Lower lobe of right lung (tissue), 2 donors: ENCODE data around the gene RWDD4. TPM values are rescaled to one million over a fixed set of nuclear protein-coding genes. Genes with fewer than 3 reads are reported as not detected.
A peak's percentile ranks its signal among the peaks of the same experiment; 100 is the strongest.
"Not testable (repeated sequence)": the region's sequence is repeated elsewhere in the genome, so short reads cannot be mapped to it uniquely, and the experiment has no call there.

Source experiments
- ATAC-seq, 2 donors: fragments of 200-7000 bp; cut with Tn5 transposase; one replicate each; pipeline ENCODE4 v1.9.1; 2020 to 2022; ENCODE audit warnings: mild to moderate bottlenecking in 2 of 2, moderate library complexity in 2 of 2
- DNase-seq: peaks from one replicate; pipeline ENCODE4 v3.0.0-alpha.2; 2020
- H3K27ac ChIP-seq: fragments of 200-600 bp; one replicate; pipeline ENCODE4 v1.8.0; 2022
- H3K27me3 ChIP-seq: fragments of 200-600 bp; one replicate; pipeline ENCODE4 v1.8.0; 2022; ENCODE audit warnings: low read depth
- H3K36me3 ChIP-seq: fragments of 200-600 bp; one replicate; pipeline ENCODE4 v1.8.0; 2022; ENCODE audit warnings: mild to moderate bottlenecking
- H3K4me1 ChIP-seq: fragments of 200-600 bp; one replicate; pipeline ENCODE4 v1.8.0; 2022
- H3K4me3 ChIP-seq: fragments of 200-600 bp; one replicate; pipeline ENCODE4 v1.8.0; 2022; ENCODE audit warnings: mild to moderate bottlenecking
- H3K9me3 ChIP-seq: fragments of 200-600 bp; one replicate; pipeline ENCODE4 v1.8.0; 2022
- CTCF ChIP-seq: fragments of 200-600 bp; IDR thresholded peaks from one replicate; pipeline ENCODE4 v1.8.0; 2022; ENCODE audit warnings: antibody characterized with exemption, mild to moderate bottlenecking
- intact Hi-C: fragments of 100-400 bp; cut with DNase I; formaldehyde crosslinking; loops from one replicate; pipeline ENCODE4 v1.11.0; 2022
- total RNA-seq: library from RNA; stranded (reverse); fragmentation: NEBNext Ultra II Directional; extraction: Animal tissue kit (Norgen Biotek cat#: 25700); gene quantifications from one replicate; pipeline ENCODE4 v1.2.1, GENCODE V29; 2021
- donor health status: DM: no; HTN: yes; CAD: no; lungs with severe emphysema.

Gene RWDD4
- total RNA-seq, 1 donor from 2014 or later, result 16.2 TPM

- ATAC-seq, result no peak
- Histone ChIP-seq H3K36me3 (no peaks in the 10 kb centered on the region), H3K9me3 (no peaks in the 10 kb centered on the region), H3K27ac (no peak overlapping the region), H3K4me1 (no peaks in the 10 kb centered on the region), H3K27me3 (no peaks in the 10 kb centered on the region), H3K4me3 (no peak overlapping the region)
- no peak for TF ChIP-seq CTCF
- no peak for DNase-seq
- intact Hi-C loops, result no loop called here
Measured at GRCh38 chr4:183631577-183632198, 27.3 kb downstream of the RWDD4 start.

GRCh38 chr4:183627979-183628588 lies 30.9 kb downstream of the RWDD4 start:
- H3K4me1 ChIP-seq, result no peaks in the 10 kb centered on the region
- no peaks in the 10 kb centered on the region for H3K27me3 ChIP-seq
- intact Hi-C loops, result no loop called here
- no peak overlapping the region for H3K4me3 ChIP-seq
- ATAC-seq (no peak), DNase-seq (no peak)
- no peak overlapping the region for H3K27ac ChIP-seq
- no peaks in the 10 kb centered on the region for H3K9me3 ChIP-seq
- no peaks in the 10 kb centered on the region for H3K36me3 ChIP-seq
- TF ChIP-seq CTCF, result no peak

- H3K27ac ChIP-seq, ATAC-seq, H3K36me3 ChIP-seq, H3K4me3 ChIP-seq, intact Hi-C loops, H3K27me3 ChIP-seq, H3K9me3 ChIP-seq, DNase-seq, H3K4me1 ChIP-seq: not testable (repeated sequence)
Measured at GRCh38 chr4:183627286-183627685, 31.7 kb downstream of the RWDD4 start.

- Histone ChIP-seq H3K27me3 (no peaks in the 10 kb centered on the region), H3K36me3 (no peaks in the 10 kb centered on the region), H3K27ac (no peak overlapping the region), H3K4me3 (no peak overlapping the region), H3K9me3 (no peaks in the 10 kb centered on the region), H3K4me1 (no peaks in the 10 kb centered on the region)
- intact Hi-C loops, result no loop called here
- no peak for DNase-seq
- TF ChIP-seq CTCF, result no peak
- ATAC-seq, result no peak
Measured at GRCh38 chr4:183626168-183626567, 32.8 kb downstream of the RWDD4 start.

- Histone ChIP-seq H3K27me3 (no peaks in the 10 kb centered on the region), H3K4me3 (no peak overlapping the region), H3K4me1 (no peaks in the 10 kb centered on the region), H3K9me3 (no peaks in the 10 kb centered on the region), H3K36me3 (no peaks in the 10 kb centered on the region), H3K27ac (no peak overlapping the region)
- no peak for TF ChIP-seq CTCF
- intact Hi-C loops, result no loop called here
- DNase-seq (no peak), ATAC-seq (no peak)
Measured at GRCh38 chr4:183624548-183624947, 34.4 kb downstream of the RWDD4 start.

- no peaks in the 10 kb centered on the region for H3K36me3 ChIP-seq
- no peak overlapping the region for H3K27ac ChIP-seq
- peak; percentile 68 to 70 for ATAC-seq
- no peak for DNase-seq
- intact Hi-C loops, result no loop called here
- H3K4me3 ChIP-seq, result no peak overlapping the region
- no peaks in the 10 kb centered on the region for H3K27me3 ChIP-seq
- no peaks in the 10 kb centered on the region for H3K4me1 ChIP-seq
- H3K9me3 ChIP-seq, result no peaks in the 10 kb centered on the region
- no peak for TF ChIP-seq CTCF
Measured at GRCh38 chr4:183621875-183622274, 37.1 kb downstream of the RWDD4 start.
